G401 (cell line): Measurements from ENCODE around the gene KRTAP9-9. TPM values are rescaled to one million over a fixed set of nuclear protein-coding genes. Genes with fewer than 3 reads are reported as not detected.

Experiments
- DNase-seq: peaks from one replicate; pipeline ENCODE4 v3.0.0-alpha.2; 2015; ENCODE audit warnings: low spot score
- in situ Hi-C: cut with HindIII; loops from 2 replicates; pipeline ENCODE4 v1.10.0; 2016; ENCODE audit warnings: low sequenced_read_pairs, mixed read lengths
- total RNA-seq: library from RNA; depleted of rRNA; stranded (reverse); fragments of >200 nt; shearing (Covaris generic); gene quantifications from 2 replicates; pipeline ENCODE4 v1.2.3, GENCODE V29; 2014; rRNA removed

The KRTAP9-9 gene
- total RNA-seq, 1 experiment from 2014 or later: not detected

DNA sequence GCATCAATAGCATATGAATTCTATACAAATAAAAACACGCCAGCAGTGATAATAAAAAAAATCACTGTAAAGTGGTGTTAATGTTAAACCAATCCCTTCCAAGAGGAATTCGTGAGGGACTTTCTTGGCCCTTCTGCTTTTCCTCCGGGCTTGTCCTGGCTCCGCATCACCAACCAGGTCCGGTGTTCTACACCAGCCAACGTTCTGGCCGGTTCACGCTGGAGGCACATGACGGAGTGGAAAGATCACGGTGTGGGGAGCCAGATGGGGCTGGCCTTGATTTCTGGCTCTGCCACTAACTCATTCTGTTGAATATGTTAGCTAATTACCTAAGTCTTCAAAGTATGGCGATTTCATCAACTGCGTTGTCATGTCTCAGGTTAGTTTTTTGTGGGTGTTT is 48.9 kb downstream of the KRTAP9-9 start:
- DNase-seq: peak; percentile 48
- in situ Hi-C loops: no loop called here

Other genes starting within 250 kb of the KRTAP9-9 start
- not detected in 2 replicates for gene KRTAP3-1, start 246.3 kb upstream of the KRTAP9-9 start, total RNA-seq
- not detected in 2 replicates for gene KRTAP1-5, start 228.2 kb upstream of the KRTAP9-9 start, total RNA-seq
- gene KRTAP1-4, start 225.2 kb upstream of the KRTAP9-9 start, total RNA-seq: not detected in 2 replicates
- not detected in 2 replicates for gene KRTAP1-3, start 220.5 kb upstream of the KRTAP9-9 start, total RNA-seq
- gene KRTAP1-1, start 213.9 kb upstream of the KRTAP9-9 start, total RNA-seq: not detected in 2 replicates
- gene KRTAP2-1, start 208.1 kb upstream of the KRTAP9-9 start, total RNA-seq: not detected in 2 replicates
- gene KRTAP2-2, start 200.2 kb upstream of the KRTAP9-9 start, total RNA-seq: not detected in 2 replicates
- gene KRTAP2-3, start 195.3 kb upstream of the KRTAP9-9 start, total RNA-seq: not detected in 2 replicates
- gene KRTAP2-4, start 189.5 kb upstream of the KRTAP9-9 start, total RNA-seq: not detected in 2 replicates
- not detected in 2 replicates for gene KRTAP4-7, start 171.2 kb upstream of the KRTAP9-9 start, total RNA-seq
- gene KRTAP4-8, start 157.2 kb upstream of the KRTAP9-9 start, total RNA-seq: not detected in 2 replicates
- not detected in 2 replicates for gene KRTAP4-16, start 153.2 kb upstream of the KRTAP9-9 start, total RNA-seq
- not detected in 2 replicates for gene KRTAP4-9, start 150.0 kb upstream of the KRTAP9-9 start, total RNA-seq
- gene KRTAP4-11, start 137.0 kb upstream of the KRTAP9-9 start, total RNA-seq: not detected in 2 replicates
- not detected in 2 replicates for gene KRTAP4-12, start 131.2 kb upstream of the KRTAP9-9 start, total RNA-seq
- gene KRTAP4-6, start 114.8 kb upstream of the KRTAP9-9 start, total RNA-seq: not detected in 2 replicates
- not detected in 2 replicates for gene KRTAP4-5, start 105.6 kb upstream of the KRTAP9-9 start, total RNA-seq
- gene KRTAP4-4, start 94.6 kb upstream of the KRTAP9-9 start, total RNA-seq: not detected in 2 replicates
- not detected in 2 replicates for gene KRTAP4-3, start 87.2 kb upstream of the KRTAP9-9 start, total RNA-seq
- not detected in 2 replicates for gene KRTAP4-2, start 77.2 kb upstream of the KRTAP9-9 start, total RNA-seq
- gene KRTAP4-1, start 70.5 kb upstream of the KRTAP9-9 start, total RNA-seq: not detected in 2 replicates
- not detected in 2 replicates for gene KRTAP9-1, start 65.5 kb upstream of the KRTAP9-9 start, total RNA-seq
- gene KRTAP9-2, start 28.7 kb upstream of the KRTAP9-9 start, total RNA-seq: not detected in 2 replicates
- not detected in 2 replicates for gene KRTAP9-3, start 22.9 kb upstream of the KRTAP9-9 start, total RNA-seq
- not detected in 2 replicates for gene KRTAP9-8, start 17.4 kb upstream of the KRTAP9-9 start, total RNA-seq
- not detected in 2 replicates for gene KRTAP9-4, start 5.7 kb upstream of the KRTAP9-9 start, total RNA-seq
- gene KRTAP9-6, start 10.0 kb downstream of the KRTAP9-9 start, total RNA-seq: not detected in 2 replicates
- not detected in 2 replicates for gene KRTAP9-7, start 20.3 kb downstream of the KRTAP9-9 start, total RNA-seq
- not detected in 2 replicates for gene KRTAP29-1, start 47.5 kb downstream of the KRTAP9-9 start, total RNA-seq
- gene KRTAP16-1, start 53.9 kb downstream of the KRTAP9-9 start, total RNA-seq: not detected in 2 replicates
- not detected in 2 replicates for gene KRTAP17-1, start 60.3 kb downstream of the KRTAP9-9 start, total RNA-seq
- gene KRT33A, start 95.4 kb downstream of the KRTAP9-9 start, total RNA-seq: not detected in 2 replicates
- not detected in 2 replicates for gene KRT33B, start 114.4 kb downstream of the KRTAP9-9 start, total RNA-seq
- gene KRT34, start 126.9 kb downstream of the KRTAP9-9 start, total RNA-seq: not detected in 2 replicates
- gene KRT31, start 142.2 kb downstream of the KRTAP9-9 start, total RNA-seq: not detected in 2 replicates
- not detected in 2 replicates for gene KRT37, start 169.2 kb downstream of the KRTAP9-9 start, total RNA-seq
- gene KRT38, start 185.6 kb downstream of the KRTAP9-9 start, total RNA-seq: not detected in 2 replicates
- gene KRT32, start 212.0 kb downstream of the KRTAP9-9 start, total RNA-seq: not detected in 2 replicates
- not detected in 2 replicates for gene KRT35, start 225.8 kb downstream of the KRTAP9-9 start, total RNA-seq
- gene KRT36, start 234.5 kb downstream of the KRTAP9-9 start, total RNA-seq: not detected in 2 replicates